Activated CD4-positive, CD25-positive, alpha-beta regulatory T cell treated with anti-CD3 and anti-CD28 coated beads, Interleukin-2, amount 50 U/mL, for 72 hours (primary cell): ENCODE data around the gene PADI1.

ENCODE experiments used
- DNase-seq: peaks from one replicate; pipeline ENCODE4 v3.0.0; 2021

PADI1 gene

DNA sequence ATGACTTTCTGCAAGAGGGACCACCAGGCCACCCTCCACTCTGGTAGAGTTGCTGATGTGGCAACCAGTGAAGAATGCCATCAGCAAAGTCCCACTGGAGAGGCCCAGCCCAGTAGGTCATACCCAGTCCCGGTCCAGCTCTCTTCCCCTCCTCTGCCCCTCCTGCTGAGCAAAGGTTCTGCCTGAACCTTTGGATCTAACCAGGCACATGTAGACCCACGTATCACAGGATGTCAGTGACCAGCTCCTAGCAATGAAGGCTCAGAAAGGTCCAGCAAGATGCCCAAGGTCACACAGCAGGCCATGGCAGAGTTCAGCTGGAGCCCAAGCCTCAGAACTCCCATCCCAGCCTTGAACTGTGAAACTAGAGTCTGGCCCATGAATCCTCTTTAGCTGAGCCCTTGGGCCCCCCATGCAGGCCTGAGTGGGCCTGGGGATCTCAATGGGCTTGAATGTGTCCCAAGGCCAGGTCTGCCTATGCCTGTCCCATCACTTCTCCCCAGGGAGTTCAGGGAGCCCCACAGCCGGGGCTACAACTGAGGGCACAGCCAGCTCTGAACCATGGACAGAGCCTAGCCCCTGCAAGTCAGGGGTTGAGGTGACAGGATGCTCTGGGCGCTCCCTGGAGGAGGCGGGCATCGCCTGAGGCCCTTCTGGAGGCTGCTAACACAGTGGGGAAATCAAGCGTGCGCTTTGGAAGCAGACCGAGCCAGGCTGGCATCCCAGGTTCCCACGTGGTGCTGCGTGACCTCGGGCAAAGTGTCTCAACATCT lies 21.4 kb upstream of the PADI1 start:
- DNase-seq: no peak

GRCh38 chr1:17184161-17184665 lies 20.7 kb upstream of the PADI1 start:
- no peak for DNase-seq

- DNase-seq: no peak
Measured at GRCh38 chr1:17184822-17185484, 20.0 kb upstream of the PADI1 start.

DNA sequence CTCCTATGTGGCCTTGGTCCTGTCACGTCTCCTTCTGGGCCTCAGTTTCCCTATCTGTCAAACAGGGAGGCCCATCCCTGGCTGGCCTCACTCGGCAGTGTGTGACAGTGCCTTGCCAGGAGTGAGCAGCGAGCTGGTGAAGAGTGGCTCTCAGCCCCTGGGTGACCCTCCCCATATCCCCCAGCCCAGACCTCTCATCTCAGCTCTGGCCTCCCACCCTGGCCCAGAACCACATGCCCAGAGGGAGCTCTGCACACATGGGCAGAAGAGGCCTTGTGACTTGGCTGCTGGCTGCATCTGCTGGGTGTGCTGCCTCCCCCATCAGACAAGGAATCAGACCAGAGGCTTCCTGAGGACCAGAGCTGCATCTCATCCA lies 19.5 kb upstream of the PADI1 start:
- DNase-seq: no peak

GRCh38 chr1:17186216-17186909 lies 18.6 kb upstream of the PADI1 start:
- no peak for DNase-seq

DNA sequence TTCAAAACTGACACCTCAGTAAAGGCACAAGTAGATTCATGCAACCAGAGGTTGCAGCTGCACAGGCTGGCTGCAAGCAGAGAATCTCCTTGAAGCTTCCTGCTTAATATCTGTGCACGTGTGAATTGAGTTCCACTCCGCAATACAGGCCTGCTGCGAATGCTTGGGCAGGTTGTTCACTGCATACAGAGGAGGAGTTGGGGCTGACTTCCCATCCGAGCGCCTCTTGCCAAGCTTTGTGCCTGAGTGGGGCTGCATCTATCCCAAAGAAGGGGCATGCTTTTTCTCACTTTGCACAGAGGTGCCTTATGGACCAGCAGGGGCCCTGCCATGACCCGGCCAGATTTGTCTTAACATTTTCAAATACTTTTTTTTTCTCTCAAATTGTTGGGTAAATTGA lies 17.9 kb upstream of the PADI1 start:
- DNase-seq: no peak

DNA sequence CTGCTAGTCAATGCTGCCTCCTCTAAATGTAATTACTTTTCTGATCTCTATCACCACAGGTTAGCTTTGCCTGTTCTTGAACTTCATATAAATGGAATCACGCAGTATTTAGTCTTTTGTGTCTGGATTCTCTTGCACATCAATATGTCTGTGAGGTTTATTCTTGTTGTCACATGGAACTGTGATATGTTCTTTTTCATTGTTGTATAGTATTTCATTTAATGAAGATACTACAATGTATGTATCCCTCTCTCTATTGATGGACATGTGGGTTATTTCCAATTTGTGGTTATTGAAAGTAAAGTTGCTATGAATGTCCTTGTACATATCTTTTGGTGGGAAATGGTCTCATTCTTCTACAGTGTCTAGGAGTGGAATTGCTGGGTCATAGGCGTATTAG lies 16.7 kb upstream of the PADI1 start:
- no peak for DNase-seq

GRCh38 chr1:17188889-17189631 lies 15.9 kb upstream of the PADI1 start:
- DNase-seq: no peak

- DNase-seq: no peak
Measured at GRCh38 chr1:17189632-17189990, 15.3 kb upstream of the PADI1 start.

DNA sequence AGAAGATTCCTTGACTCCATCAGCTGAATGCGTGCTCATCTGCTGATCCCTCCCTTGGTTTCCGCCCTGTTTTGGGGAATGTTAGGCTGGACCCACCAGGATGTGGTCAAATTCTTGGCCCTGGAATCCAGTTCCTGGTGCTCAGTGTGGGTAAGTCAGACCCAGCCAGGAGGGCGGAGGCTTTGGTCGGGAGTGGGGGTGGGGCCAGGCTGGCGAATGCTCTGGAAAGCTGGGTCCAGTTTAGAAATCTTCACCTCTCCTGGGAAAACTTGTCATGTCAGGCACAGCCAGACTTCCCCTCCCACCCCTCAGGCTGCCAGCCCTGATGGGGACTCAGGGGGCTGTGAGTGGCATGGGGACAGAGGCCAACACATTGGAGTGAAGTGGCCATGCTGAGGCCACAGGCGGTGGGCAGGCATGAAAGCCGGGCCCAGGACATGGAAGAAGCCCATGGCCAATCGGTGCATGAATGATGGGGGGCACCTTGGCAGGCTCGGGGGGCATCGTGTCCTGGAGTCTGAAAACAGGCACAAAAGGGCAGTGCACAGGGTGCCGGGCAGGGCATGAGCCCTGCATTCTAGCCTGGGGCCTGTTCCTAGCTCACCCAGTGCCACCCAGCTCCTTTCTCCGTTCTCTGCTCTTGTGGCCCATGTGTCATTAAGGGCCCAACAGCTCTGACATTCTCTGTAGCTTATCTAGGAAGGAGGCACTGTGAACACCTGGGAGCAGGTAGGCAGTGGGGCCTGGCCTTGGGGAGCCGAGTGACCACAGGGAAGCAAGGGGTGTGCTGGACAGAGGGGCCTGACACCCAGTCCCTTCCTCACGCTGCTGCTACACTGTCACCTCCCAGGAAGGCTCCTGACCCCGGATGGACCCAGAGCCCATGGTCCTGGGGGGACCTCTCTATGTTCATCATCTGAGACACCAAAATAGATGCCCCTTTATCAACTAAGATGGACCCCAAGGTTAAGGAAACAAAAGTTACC lies 14.6 kb upstream of the PADI1 start:
- DNase-seq: no peak

- no peak for DNase-seq
Measured at GRCh38 chr1:17191990-17192242, 13.0 kb upstream of the PADI1 start.

DNA sequence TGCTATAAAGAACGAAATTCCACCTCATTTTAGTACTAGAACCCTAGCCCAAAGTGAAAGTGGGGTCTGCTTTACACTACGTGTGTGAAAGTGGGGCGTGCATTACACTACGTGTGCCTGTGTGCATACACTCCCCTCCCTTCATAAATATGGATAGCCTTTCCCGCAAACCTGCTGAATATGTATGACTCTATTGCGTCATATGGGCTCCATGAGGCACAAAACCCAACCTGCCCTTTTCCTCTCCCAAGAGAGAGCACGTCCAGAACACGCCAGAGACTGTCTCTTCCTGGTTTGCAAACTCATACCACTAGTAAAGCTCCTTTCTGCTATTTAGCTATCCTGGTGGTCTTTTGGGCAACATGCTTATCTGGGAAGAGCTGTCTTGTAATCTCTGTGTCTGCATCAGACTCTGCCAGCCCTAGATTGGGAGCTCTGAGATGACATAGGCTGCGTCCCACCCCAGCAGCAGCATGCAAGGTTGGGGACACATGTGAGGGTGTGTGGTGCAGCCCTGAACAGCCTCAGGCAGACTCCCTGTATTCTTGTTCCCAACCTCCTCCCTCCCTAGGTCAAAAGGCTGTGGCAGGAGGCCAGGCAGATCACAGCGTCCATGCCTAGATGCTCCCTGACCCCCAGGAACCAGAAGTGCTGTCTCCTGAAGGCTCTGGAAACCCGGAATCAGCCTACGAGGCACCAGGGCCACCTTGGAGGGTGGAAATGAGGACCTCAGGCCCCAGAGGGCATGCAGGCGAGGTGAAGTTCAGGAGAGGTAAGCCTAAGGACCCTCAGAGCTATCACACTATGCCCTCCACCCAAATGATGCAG lies 12.3 kb upstream of the PADI1 start:
- no peak for DNase-seq

- DNase-seq: no peak
Measured at GRCh38 chr1:17193222-17194132, 11.5 kb upstream of the PADI1 start.

- DNase-seq: no peak
Measured at GRCh38 chr1:17194133-17194475, 10.8 kb upstream of the PADI1 start.

DNA sequence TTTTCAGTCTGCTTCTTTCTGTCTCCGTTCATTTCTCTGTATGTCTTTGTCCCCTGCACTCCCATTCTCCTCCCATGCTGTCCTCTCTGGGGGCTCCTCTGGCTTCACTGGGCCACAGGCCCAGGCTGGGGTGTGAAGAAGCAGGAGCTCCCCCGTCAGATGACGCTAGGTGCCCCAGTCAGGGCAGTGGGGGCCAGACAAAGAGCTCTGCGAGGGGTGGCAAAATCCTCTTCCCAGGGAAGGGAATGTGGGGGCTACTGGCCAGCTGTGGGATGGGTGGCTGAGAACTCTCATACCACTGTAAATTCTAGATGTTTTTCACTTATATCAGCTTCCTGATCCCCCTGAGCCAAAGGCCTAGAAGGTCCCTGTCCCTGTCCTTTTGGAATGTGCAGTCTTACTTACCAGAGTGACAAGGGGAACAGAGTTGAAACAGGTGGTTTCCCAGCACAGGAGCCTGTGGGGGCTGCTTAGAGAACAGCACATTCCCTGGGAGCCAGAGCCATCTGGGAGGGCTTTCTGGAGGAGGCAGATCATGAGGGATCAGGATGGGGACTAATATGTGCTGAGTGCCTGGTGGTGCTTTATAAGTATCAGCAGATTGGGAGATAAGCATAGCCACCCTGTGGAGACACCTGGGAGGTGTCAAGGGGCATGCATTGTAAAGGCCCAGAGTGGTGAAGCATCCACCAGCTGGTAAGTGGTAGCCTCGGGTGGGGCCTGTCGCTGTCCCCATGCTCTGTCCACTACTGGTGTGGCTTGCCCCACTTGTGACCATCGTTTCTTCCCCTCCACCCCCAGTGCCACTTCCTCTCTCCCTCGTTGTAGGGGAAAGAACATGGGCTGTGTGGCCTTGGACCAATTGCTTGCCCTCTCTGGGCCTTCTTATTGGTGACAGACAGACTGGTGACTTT lies 10.1 kb upstream of the PADI1 start:
- peak; percentile 20 for DNase-seq

- peak; percentile 15 for DNase-seq
Measured at GRCh38 chr1:17195731-17196130, 9.2 kb upstream of the PADI1 start.

DNA sequence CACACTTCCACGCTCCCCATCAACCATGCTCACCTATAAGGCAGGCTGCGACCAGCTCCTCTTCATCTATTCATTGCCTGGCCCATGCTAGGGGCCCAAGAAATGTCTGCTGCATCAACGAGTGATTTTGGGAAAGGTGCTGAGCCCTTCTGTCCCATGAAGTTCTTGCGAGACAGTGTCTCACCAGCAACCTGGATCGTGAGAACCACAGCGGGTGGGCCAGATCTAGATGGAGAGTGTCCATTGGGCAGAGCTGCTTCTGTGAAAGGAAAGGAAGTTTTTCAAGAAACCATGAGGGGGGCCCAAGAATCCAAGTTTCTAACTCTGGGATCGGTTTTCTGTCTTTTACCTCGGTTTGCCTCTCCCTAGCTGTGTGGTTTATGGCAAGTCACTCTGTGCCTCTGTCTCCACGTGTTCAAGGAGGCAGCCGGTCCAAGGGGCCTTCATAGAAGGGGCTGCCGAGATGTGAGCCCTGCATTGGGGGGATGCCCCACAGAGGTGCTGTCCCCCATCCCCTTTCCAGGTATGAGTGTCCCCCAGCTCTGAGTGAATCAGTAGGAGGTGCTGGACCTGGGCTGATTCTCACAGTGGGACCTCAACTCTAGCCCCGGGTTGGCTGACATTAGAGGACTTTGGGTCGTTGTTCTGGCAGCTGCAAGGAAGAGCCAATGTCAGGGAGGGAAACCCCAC lies 8.3 kb upstream of the PADI1 start:
- peak; percentile 8 for DNase-seq

GRCh38 chr1:17197696-17198095 lies 7.2 kb upstream of the PADI1 start:
- no peak for DNase-seq
